Body of pancreas (tissue), 4 donors: ENCODE data around the gene TOGARAM1. TPM values are rescaled to one million over a fixed set of nuclear protein-coding genes. Genes with fewer than 3 reads are reported as not detected.

Experiments used
- ATAC-seq: fragments of 150-250 bp; one replicate; pipeline ENCODE4 v1.9.1; 2016
- DNase-seq, 4 donors: peaks; one replicate each; pipeline ENCODE4 v3.0.0-alpha.2; 2019
- H3K27ac ChIP-seq, 4 donors: fragments of 200-600 bp; sonication (generic); 1 replicate in 3 of 4; 2 replicates in 1 of 4; pipeline versions ENCODE4 v1.5.1 to v1.6.1; 2016 to 2019; ENCODE audit warnings: mild to moderate bottlenecking in 1 of 4, mixed read lengths in 1 of 4, moderate library complexity in 1 of 4
- H3K27me3 ChIP-seq, 2 donors: fragments of 200-600 bp; sonication (generic); one replicate each; pipeline ENCODE4 v1.6.0; 2016; ENCODE audit warnings: mild to moderate bottlenecking in 1 of 2
- H3K36me3 ChIP-seq, 2 donors: fragments of 200-600 bp; sonication (generic); replicated peaks in 1 of 2; 2 replicates each; pipeline ENCODE4 v1.5.1; 2016; ENCODE audit warnings: low read depth in 2 of 2; ENCODE audit not compliant: insufficient read depth in 1 of 2
- H3K4me1 ChIP-seq: fragments of 200-600 bp; sonication (generic); one replicate; pipeline ENCODE4 v1.6.0; 2016
- H3K4me3 ChIP-seq, 2 donors: fragments of 200-600 bp; sonication (generic); 1 replicate in 1 of 2; 2 replicates in 1 of 2; pipeline ENCODE4 v1.5.1; 2016 to 2019
- H3K9me3 ChIP-seq, 3 donors: fragments of 200-600 bp; sonication (generic); 1 replicate in 2 of 3; 2 replicates in 1 of 3; pipeline ENCODE4 v1.5.1; 2016
- POLR2A ChIP-seq, 3 donors: fragments of 450-650 bp; IDR thresholded peaks; one replicate each; pipeline ENCODE4 v1.6.1; 2016; ENCODE audit warnings: antibody characterized with exemption in 3 of 3, mild to moderate bottlenecking in 2 of 3
- WGBS, 2 donors: methylation state at CpG; one replicate each; pipeline ENCODE4 v1.1.5; 2017; 5-methylcytosine and 5-hydroxymethylcytosine counted together
- intact Hi-C: fragments of 100-400 bp; cut with DNase I; formaldehyde crosslinking; loops from one replicate; pipeline ENCODE4 v1.15.1; 2023
- total RNA-seq, 2 donors: library from RNA; depleted of rRNA; stranded (reverse); fragments of >200 nt; gene quantifications; one replicate each; pipeline ENCODE4 v1.1.0, GENCODE V29; 2016
- TF ChIP-seq, protein P1 (sequence below), 7 experiments: fragments of 450-650 bp in 4 of 7; fragments of 200-600 bp in 3 of 7; sonication (generic) in 3 of 7; IDR thresholded peaks; one replicate each; pipeline ENCODE4 v1.5.1; 2016 to 2019; ENCODE audit warnings: antibody characterized with exemption in 7 of 7

The TOGARAM1 gene
- total RNA-seq, 2 donors from 2014 or later = 23.6 to 38.6 TPM

DNA sequence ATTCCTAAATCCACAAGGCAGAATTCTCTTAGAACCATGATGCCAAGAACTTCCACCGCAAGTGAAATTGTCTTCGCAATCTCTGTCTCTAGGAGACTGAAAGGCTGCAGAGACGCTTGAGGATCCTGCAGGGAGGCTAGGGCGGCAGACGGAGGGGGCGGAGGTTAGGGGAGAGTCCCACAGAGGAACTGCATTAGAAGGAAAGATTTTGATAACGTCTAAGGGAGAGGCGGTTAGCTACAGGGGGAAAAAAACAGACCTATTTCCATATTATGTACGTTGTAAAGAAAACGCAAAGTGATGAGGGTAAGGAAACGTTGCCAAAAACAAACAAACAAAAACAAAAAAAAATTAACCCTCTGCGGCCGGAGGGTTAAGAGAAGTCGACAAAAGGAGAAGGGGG lies 838 bp upstream of the TOGARAM1 start:
- DNase-seq (peak; percentile 37 to 55 (median 46)), ATAC-seq (peak; percentile 25)
- 0% methylated on average over 14 of the region's 14 CpGs for WGBS, 2 donors
- Histone ChIP-seq H3K36me3 (no peaks in the 10 kb centered on the region), H3K27me3 (no peaks in the 10 kb centered on the region), H3K9me3 (no peaks in the 10 kb centered on the region), H3K4me1 (peaks cover 31% of the 10 kb centered on the region), H3K27ac (peak overlapping the region; percentile 64 to 95 (median 87)), H3K4me3 (peak overlapping the region; percentile 39 to 69)
- TF ChIP-seq, protein P1, sequence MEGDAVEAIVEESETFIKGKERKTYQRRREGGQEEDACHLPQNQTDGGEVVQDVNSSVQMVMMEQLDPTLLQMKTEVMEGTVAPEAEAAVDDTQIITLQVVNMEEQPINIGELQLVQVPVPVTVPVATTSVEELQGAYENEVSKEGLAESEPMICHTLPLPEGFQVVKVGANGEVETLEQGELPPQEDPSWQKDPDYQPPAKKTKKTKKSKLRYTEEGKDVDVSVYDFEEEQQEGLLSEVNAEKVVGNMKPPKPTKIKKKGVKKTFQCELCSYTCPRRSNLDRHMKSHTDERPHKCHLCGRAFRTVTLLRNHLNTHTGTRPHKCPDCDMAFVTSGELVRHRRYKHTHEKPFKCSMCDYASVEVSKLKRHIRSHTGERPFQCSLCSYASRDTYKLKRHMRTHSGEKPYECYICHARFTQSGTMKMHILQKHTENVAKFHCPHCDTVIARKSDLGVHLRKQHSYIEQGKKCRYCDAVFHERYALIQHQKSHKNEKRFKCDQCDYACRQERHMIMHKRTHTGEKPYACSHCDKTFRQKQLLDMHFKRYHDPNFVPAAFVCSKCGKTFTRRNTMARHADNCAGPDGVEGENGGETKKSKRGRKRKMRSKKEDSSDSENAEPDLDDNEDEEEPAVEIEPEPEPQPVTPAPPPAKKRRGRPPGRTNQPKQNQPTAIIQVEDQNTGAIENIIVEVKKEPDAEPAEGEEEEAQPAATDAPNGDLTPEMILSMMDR (IDR thresholded peaks at IDR 0.05) = peak in 1 of 7 experiments; percentile 7
- TF ChIP-seq POLR2A (IDR thresholded peaks at IDR 0.05) = no peak
- intact Hi-C loops = no loop called here

DNA sequence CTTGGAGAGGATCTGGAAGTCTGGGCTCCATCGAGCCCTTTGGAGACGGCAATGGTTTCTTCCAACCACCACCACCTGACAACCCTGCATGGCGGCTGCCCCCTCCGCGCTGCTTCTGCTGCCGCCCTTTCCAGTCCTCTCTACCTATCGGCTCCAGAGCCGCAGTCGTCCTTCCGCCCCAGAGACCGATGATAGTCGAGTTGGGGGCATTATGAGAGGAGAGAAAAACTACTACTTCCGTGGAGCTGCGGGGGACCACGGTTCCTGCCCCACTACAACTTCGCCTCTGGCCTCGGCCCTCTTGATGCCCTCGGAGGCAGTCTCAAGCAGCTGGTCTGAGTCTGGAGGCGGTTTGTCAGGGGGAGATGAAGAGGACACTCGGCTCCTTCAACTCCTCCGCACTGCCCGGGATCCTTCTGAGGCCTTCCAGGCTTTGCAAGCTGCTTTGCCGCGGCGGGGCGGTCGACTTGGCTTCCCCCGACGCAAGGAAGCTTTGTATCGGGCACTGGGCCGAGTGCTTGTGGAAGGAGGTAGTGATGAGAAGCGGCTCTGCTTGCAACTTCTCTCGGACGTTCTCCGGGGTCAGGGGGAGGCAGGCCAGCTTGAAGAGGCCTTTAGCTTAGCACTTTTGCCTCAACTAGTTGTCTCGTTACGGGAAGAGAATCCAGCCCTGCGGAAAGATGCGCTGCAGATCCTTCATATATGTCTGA lies 499 bp downstream of the TOGARAM1 start:
- DNase-seq (peak; percentile 50 to 59 (median 54)), ATAC-seq (peak; percentile 41)
- H3K27me3 ChIP-seq = no peaks in the 10 kb centered on the region
- peak overlapping the region; percentile 18 to 95 (median 84) for H3K27ac ChIP-seq
- H3K4me1 ChIP-seq = peaks cover 40% of the 10 kb centered on the region
- intact Hi-C loops = no loop called here
- peak overlapping the region; percentile 39 to 73 for H3K4me3 ChIP-seq
- no peaks in the 10 kb centered on the region for H3K36me3 ChIP-seq
- 2 to 3% methylated on average over 21 to 39 of the region's 39 CpGs for WGBS, 2 donors
- TF ChIP-seq POLR2A (IDR thresholded peaks at IDR 0.05) = no peak
- TF ChIP-seq, protein P1 (IDR thresholded peaks at IDR 0.05) = peak in 1 of 7 experiments; percentile 9
- H3K9me3 ChIP-seq = no peaks in the 10 kb centered on the region

DNA sequence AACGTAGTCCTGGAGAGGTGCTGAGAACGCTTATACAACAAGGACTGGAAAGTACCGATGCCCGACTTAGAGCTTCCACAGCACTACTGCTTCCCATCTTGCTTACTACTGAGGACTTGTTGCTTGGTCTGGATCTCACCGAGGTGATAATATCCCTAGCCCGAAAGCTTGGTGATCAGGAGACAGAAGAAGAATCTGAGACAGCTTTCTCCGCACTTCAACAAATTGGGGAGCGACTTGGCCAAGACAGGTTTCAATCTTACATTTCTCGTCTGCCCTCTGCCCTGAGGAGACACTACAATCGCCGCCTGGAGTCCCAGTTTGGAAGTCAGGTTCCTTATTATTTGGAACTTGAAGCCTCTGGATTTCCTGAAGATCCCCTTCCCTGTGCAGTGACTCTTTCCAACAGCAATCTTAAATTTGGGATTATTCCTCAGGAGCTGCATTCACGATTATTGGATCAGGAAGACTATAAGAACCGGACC lies 1.1 kb downstream of the TOGARAM1 start:
- H3K27ac ChIP-seq = peak overlapping the region in 3 of 4 donors; percentile 75 to 95 (median 94)
- peaks cover 40% of the 10 kb centered on the region for H3K4me1 ChIP-seq

DNA sequence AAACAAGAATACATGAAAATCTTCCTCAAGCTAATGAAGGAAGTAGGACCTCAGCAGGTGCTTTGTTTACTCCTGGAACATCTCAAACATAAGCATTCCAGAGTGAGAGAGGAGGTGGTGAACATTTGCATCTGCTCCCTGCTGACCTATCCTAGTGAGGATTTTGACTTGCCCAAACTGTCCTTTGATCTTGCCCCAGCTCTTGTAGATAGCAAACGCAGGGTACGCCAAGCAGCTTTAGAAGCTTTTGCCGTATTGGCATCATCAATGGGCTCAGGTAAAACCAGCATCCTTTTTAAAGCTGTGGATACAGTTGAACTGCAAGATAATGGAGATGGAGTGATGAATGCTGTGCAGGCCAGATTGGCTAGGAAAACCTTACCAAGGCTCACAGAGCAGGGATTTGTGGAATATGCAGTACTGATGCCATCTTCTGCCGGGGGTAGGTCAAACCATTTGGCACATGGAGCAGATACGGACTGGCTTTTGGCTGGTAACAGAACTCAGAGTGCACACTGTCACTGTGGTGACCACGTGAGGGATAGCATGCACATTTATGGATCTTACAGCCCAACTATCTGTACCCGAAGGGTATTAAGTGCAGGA lies 1.9 kb downstream of the TOGARAM1 start:
- 2 to 14% methylated on average over 7 of the region's 7 CpGs for WGBS, 2 donors
- ATAC-seq (no peak), DNase-seq (no peak)
- Histone ChIP-seq H3K9me3 (no peaks in the 10 kb centered on the region), H3K4me3 (peak overlapping the region in 1 of 2 donors; percentile 73), H3K4me1 (peaks cover 41% of the 10 kb centered on the region), H3K36me3 (no peaks in the 10 kb centered on the region), H3K27me3 (no peaks in the 10 kb centered on the region), H3K27ac (no peak overlapping the region)
- intact Hi-C loops = no loop called here
- no peak for TF ChIP-seq POLR2A (IDR thresholded peaks at IDR 0.05)
- TF ChIP-seq, protein P1 (IDR thresholded peaks at IDR 0.05) = no peak

More for the DNA sequence above, 1.1 kb downstream of the TOGARAM1 start:
- no peak for DNase-seq
- Histone ChIP-seq H3K4me3 (peak overlapping the region in 1 of 2 donors; percentile 73), H3K36me3 (no peaks in the 10 kb centered on the region), H3K27me3 (no peaks in the 10 kb centered on the region), H3K9me3 (no peaks in the 10 kb centered on the region)
- no peak for ATAC-seq
- intact Hi-C loops = no loop called here
- WGBS, 2 donors = 6 to 14% methylated on average over 13 of the region's 13 CpGs
- TF ChIP-seq, protein P1 (IDR thresholded peaks at IDR 0.05) = no peak
- TF ChIP-seq POLR2A (IDR thresholded peaks at IDR 0.05) = no peak
